NCI-H146 treated with DMSO at 0.1 percent for 48 hours (cell line): ENCODE data around the gene TAS2R20.

Source experiments
- DNase-seq: peaks from one replicate; lab custom pipeline; 2025; ENCODE audit not compliant: unreplicated experiment; lab: John Stamatoyannopoulos, UW

Gene TAS2R20

GRCh38 chr12:10960211-10960610, 37.9 kb downstream of the TAS2R20 start:
- DNase-seq, result no peak

- DNase-seq, result no peak
Measured at GRCh38 chr12:10959804-10960203, 38.3 kb downstream of the TAS2R20 start.

GRCh38 chr12:10957741-10958140, 40.4 kb downstream of the TAS2R20 start:
- DNase-seq, result no peak

GRCh38 chr12:10956085-10956484, 42.0 kb downstream of the TAS2R20 start:
- DNase-seq, result no peak

- no peak for DNase-seq
Measured at GRCh38 chr12:10952645-10953044, 45.5 kb downstream of the TAS2R20 start.
